ENCODE results near the gene CDC42BPB.

The CDC42BPB gene

GRCh38 chr14:102999227-102999895 lies 58.0 kb downstream of the CDC42BPB start:
- Mint-ChIP-seq H3K9me3 (no peaks in the 10 kb centered on the region), H3K36me3 (ENCODE audit: low read depth) (no peaks in the 10 kb centered on the region), H3K4me3 (no peak overlapping the region), H3K27me3 (ENCODE audit: low read depth) (no peaks in the 10 kb centered on the region), H3K4me1 (ENCODE audit: low read depth) (no peaks in the 10 kb centered on the region), H3K27ac (no peak overlapping the region)

- no peaks in the 10 kb centered on the region for H3K27me3 Mint-ChIP-seq (ENCODE audit: low read depth)
- no peak overlapping the region for H3K27ac Mint-ChIP-seq
- H3K4me1 Mint-ChIP-seq (ENCODE audit: low read depth) = no peaks in the 10 kb centered on the region
- H3K4me3 Mint-ChIP-seq = no peak overlapping the region
- H3K36me3 Mint-ChIP-seq (ENCODE audit: low read depth) = no peaks in the 10 kb centered on the region
- H3K9me3 Mint-ChIP-seq = no peaks in the 10 kb centered on the region
These were observed 59.0 kb downstream of the CDC42BPB start for GRCh38 chr14:102998393-102998792.

DNA sequence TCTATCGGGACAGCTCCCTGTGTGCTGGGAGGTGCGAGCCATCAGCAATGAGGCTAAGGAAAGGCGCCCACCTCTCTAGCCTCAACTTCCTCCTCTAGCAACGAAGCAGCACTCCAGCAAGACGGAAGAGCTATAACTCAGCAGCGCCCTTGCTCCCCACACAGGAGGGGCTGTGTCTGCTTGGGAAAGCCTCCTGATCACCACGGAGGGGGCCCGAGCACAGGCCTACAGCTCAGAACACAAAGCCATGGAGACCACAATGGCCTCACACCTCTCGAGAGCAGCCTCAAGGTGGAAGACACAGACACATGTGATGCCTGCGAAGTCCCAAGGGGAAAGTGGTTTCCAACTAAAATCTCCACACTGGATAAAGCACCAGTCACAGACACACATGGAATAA lies 60.4 kb downstream of the CDC42BPB start:
- Mint-ChIP-seq H3K27ac (no peak overlapping the region), H3K4me3 (no peak overlapping the region), H3K27me3 (ENCODE audit: low read depth) (no peaks in the 10 kb centered on the region), H3K4me1 (ENCODE audit: low read depth) (no peaks in the 10 kb centered on the region), H3K36me3 (ENCODE audit: low read depth) (no peaks in the 10 kb centered on the region), H3K9me3 (no peaks in the 10 kb centered on the region)

DNA sequence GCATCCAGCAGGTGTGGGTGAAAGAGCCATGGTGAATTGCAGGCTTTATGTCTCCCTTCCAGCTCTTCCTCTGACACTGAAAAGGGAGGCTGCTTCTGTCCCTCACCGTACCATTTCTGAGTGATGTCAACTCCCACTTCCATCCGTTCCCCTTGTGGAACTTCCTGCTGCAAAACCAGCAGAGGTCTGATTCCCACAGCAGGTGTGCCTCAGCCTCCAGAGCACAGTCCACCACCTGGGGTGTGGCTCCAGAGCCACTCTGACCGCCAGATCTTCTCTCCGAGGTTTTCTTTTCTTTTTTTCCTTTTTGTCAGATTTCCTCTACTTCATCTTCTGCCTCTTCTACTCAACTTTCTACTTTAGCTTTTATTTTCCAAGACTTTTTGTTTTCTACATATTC lies 62.7 kb downstream of the CDC42BPB start:
- Mint-ChIP-seq H3K27ac (no peak overlapping the region), H3K27me3 (ENCODE audit: low read depth) (no peaks in the 10 kb centered on the region), H3K4me3 (no peak overlapping the region), H3K4me1 (ENCODE audit: low read depth) (no peaks in the 10 kb centered on the region), H3K9me3 (no peaks in the 10 kb centered on the region), H3K36me3 (ENCODE audit: low read depth) (no peaks in the 10 kb centered on the region)

- H3K9me3 Mint-ChIP-seq = peaks cover 9% of the 10 kb centered on the region
- peaks cover under 1% of the 10 kb centered on the region for H3K36me3 Mint-ChIP-seq (ENCODE audit: low read depth)
- H3K27me3 Mint-ChIP-seq (ENCODE audit: low read depth) = no peaks in the 10 kb centered on the region
- H3K4me3 Mint-ChIP-seq = no peak overlapping the region
- no peak overlapping the region for H3K27ac Mint-ChIP-seq
- no peaks in the 10 kb centered on the region for H3K4me1 Mint-ChIP-seq (ENCODE audit: low read depth)
These were observed 63.8 kb downstream of the CDC42BPB start for GRCh38 chr14:102993523-102993922.

DNA sequence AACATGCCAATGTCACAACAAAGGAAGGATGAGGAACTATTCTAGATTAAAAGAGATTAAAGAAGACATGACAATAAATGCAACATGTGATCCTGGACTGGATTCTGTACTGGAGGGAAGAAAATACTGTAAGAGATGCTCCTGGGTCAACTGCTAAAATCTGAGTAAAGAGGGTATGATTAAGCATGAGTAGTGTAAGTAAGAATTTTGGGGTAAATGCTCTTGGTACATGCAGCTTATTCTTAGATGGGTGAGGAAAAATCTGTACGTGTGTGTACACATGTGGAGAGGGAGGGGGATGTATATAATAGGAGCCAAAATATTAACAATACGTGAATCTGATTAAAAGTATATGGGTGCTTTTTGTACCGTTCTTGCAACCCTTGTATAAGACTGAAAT lies 66.0 kb downstream of the CDC42BPB start:
- Mint-ChIP-seq H3K4me3 (no peak overlapping the region), H3K4me1 (ENCODE audit: low read depth) (no peaks in the 10 kb centered on the region), H3K27ac (no peak overlapping the region), H3K9me3 (peaks cover 29% of the 10 kb centered on the region), H3K27me3 (ENCODE audit: low read depth) (no peaks in the 10 kb centered on the region), H3K36me3 (ENCODE audit: low read depth) (peaks cover 9% of the 10 kb centered on the region)

DNA sequence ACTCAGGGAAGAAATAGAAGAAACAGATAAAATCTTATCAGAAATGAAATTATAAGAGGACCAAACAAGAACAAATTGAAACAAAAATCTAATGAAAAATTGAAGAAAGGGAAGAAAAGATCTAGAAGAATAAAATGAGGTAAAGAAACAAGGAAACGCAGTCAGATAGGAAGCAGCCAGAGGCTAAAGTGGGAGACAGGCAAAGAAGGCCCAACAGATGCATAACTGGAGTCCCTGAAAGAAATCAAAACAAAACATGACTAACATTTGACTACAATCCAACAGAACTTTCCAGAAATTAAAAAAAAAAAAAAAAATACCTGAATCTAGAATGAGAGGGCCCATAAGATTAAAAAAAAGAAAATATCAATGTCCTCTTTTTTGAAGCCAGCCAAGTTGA lies 69.3 kb downstream of the CDC42BPB start:
- Mint-ChIP-seq H3K36me3 (ENCODE audit: low read depth) (peaks cover 9% of the 10 kb centered on the region), H3K27ac (no peak overlapping the region), H3K9me3 (peaks cover 32% of the 10 kb centered on the region), H3K4me1 (ENCODE audit: low read depth) (no peaks in the 10 kb centered on the region), H3K27me3 (ENCODE audit: low read depth) (no peaks in the 10 kb centered on the region), H3K4me3 (no peak overlapping the region)

DNA sequence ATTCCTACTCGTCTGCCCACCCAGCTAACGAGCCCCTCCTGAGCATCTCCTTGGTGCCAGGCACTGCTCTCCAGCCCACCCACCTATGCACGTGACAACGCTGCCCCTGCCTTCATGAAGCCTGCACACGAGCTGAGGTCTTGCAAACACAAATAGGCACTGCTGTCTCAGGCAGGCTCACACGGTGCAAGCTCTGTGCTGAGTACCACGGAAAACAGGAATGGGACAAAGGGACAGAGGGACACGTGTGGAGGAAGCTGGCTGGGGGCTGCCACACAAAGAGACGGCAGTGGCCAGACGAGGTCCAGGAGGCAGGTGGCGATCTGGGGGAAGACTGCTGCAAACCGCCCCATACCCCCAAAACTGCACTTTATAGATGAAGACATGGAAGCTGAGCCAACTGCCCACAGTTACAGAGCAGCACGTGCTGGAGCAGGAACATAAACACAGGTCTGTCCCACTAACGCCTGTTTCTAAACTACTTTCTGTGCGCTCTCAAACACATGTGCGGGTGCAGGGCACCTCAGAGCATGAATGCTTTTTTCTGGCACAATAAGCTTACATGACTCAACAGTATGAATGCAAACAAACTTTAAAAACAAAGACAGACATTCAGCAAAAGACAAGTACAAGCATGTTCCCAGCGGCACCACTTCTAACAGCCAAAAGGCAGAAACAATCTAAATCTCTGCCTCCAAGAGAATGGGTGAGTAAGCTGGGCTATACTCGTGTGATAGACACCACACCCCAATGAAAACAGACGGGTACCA lies 70.4 kb downstream of the CDC42BPB start:
- peaks cover 32% of the 10 kb centered on the region for H3K9me3 Mint-ChIP-seq
- no peak overlapping the region for H3K27ac Mint-ChIP-seq
- no peak overlapping the region for H3K4me3 Mint-ChIP-seq
- H3K4me1 Mint-ChIP-seq (ENCODE audit: low read depth) = no peaks in the 10 kb centered on the region
- H3K36me3 Mint-ChIP-seq (ENCODE audit: low read depth) = peaks cover 9% of the 10 kb centered on the region
- H3K27me3 Mint-ChIP-seq (ENCODE audit: low read depth) = no peaks in the 10 kb centered on the region

DNA sequence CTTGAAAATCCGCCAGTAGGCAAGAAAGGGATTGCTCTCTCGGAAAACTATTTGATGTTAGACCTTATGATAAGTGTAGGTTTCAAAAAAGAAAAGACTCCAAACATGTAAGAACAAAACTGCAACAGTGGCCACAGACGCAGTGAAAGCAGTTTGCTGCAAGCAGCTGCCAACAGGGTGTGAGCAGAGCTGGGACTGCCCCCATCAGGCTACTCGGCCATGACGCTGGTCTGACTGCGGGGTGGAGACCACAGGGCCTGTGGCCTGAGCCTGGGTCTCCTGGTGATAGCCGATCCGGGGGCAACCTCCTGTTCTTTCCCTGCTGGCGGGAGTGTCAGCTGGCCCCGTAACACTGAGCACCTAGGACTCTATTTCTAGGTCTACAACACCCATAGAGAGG lies 71.7 kb downstream of the CDC42BPB start:
- H3K27ac Mint-ChIP-seq = no peak overlapping the region
- H3K27me3 Mint-ChIP-seq (ENCODE audit: low read depth) = no peaks in the 10 kb centered on the region
- H3K36me3 Mint-ChIP-seq (ENCODE audit: low read depth) = peaks cover 9% of the 10 kb centered on the region
- no peak overlapping the region for H3K4me3 Mint-ChIP-seq
- peaks cover 32% of the 10 kb centered on the region for H3K9me3 Mint-ChIP-seq
- H3K4me1 Mint-ChIP-seq (ENCODE audit: low read depth) = no peaks in the 10 kb centered on the region

DNA sequence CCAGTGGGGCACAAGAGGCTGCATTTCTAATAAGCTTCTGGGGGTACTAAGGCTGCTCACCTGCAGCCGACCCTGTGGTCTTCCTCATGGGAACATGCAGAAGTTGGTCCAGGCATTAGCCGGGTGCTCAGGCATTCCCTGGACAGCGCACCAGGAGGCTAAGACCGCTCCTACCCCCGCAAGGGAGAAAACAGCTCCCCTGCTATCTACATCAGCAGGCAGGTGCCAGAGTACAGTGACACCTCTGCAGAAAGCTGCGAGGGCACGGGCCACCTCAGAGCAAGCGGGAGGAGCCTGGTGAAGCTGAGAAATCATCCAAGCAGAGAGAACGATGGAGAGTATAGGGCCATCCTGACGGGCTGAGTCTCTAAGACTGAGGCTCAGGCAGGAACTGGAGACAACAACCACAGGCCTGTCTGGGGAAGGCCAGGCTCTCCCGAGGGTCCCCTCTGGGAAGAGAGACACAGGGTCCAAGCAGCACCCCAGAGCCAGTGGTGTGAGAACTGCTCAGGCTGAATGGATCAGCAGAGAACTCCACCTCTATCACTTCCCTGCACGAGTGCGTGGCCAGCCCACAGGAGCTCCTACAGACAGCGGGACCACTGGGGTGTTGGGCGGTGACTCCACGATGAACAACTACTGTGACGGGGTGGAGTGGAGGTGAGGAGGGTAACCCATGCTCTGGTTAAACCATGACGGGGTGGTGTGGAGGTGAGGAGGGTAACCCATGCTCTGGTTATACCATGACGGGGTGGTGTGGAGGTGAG lies 72.8 kb downstream of the CDC42BPB start:
- H3K36me3 Mint-ChIP-seq (ENCODE audit: low read depth) = peaks cover 9% of the 10 kb centered on the region
- H3K9me3 Mint-ChIP-seq = peaks cover 32% of the 10 kb centered on the region
- no peaks in the 10 kb centered on the region for H3K27me3 Mint-ChIP-seq (ENCODE audit: low read depth)
- no peak overlapping the region for H3K4me3 Mint-ChIP-seq
- no peak overlapping the region for H3K27ac Mint-ChIP-seq
- no peaks in the 10 kb centered on the region for H3K4me1 Mint-ChIP-seq (ENCODE audit: low read depth)

DNA sequence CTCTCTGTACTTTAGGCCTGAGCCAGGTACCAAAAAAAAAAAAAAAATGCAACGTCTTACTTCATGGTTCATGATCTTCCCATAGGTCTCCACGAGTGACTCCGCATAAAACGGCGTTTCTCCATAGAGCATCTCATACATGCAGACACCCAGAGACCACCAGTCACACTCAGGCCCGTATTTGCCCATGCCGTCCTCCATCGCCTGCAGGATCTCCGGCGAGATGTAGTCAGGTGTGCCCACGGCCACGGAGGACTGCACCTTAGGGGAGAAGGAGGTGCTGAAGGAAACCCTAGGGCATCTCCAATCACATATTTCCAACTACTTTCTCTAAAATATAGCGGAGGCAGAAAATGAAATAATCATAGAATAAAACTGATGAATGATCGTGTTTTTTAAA lies 73.9 kb downstream of the CDC42BPB start:
- peaks cover 8% of the 10 kb centered on the region for H3K36me3 Mint-ChIP-seq (ENCODE audit: low read depth)
- H3K27me3 Mint-ChIP-seq (ENCODE audit: low read depth) = no peaks in the 10 kb centered on the region
- peaks cover 23% of the 10 kb centered on the region for H3K9me3 Mint-ChIP-seq
- H3K4me3 Mint-ChIP-seq = no peak overlapping the region
- no peak overlapping the region for H3K27ac Mint-ChIP-seq
- no peaks in the 10 kb centered on the region for H3K4me1 Mint-ChIP-seq (ENCODE audit: low read depth)

DNA sequence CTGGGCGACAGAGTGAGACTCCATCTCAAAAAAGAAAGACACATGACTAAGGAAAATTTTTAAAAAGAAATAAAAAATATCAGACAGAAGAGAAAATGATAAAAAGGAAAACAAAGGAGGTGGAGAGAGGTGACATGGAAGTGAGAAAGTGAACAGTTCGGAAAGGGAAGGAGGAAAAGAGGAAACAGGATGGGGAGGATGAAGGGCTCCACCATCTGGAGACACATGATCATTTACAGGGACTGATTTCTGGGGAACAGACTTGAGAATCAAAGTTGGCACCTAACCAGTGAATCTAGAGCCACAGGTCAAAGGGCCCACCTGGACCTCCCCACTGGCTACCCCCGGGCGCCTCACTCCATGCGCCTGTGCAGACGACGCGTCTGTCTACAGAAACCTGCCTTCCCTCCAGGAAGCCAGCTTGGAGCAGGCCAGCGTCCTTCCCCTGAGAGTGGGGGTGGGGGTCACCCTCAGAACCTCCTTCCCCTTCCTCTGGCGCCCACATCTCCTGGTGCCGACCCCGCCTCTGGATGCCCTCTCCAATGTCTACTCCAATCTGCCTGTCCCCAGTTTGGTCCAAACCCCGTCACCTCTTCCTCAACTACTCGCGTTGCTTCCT lies 74.4 kb downstream of the CDC42BPB start:
- Mint-ChIP-seq H3K9me3 (peaks cover 17% of the 10 kb centered on the region), H3K27ac (no peak overlapping the region), H3K4me3 (no peak overlapping the region), H3K36me3 (ENCODE audit: low read depth) (peaks cover 4% of the 10 kb centered on the region), H3K4me1 (ENCODE audit: low read depth) (no peaks in the 10 kb centered on the region), H3K27me3 (ENCODE audit: low read depth) (no peaks in the 10 kb centered on the region)

GRCh38 chr14:102980409-102980810 lies 76.9 kb downstream of the CDC42BPB start:
- Mint-ChIP-seq H3K4me1 (ENCODE audit: low read depth) (no peaks in the 10 kb centered on the region), H3K9me3 (no peaks in the 10 kb centered on the region), H3K27me3 (ENCODE audit: low read depth) (no peaks in the 10 kb centered on the region), H3K27ac (no peak overlapping the region), H3K4me3 (no peak overlapping the region), H3K36me3 (ENCODE audit: low read depth) (no peaks in the 10 kb centered on the region)

DNA sequence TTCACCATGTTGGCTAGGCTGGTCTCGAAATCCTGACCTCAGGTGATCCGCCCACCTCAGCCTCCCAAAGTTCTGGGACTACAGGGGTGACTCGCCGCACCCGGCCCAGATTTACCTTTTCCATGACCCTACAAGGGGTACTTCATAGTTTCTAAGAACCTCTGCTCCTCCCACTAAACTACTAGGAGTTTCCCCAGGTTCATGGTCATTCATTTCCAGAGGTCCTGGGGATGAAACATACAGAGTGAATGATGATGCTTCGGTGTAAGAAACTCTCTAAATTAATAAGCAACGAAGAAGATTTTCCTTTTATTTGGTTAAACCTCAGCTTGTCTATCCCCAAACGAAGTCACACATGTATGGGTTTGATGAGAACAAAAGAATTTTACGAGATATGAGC lies 77.9 kb downstream of the CDC42BPB start:
- Mint-ChIP-seq H3K9me3 (no peaks in the 10 kb centered on the region), H3K27me3 (ENCODE audit: low read depth) (no peaks in the 10 kb centered on the region)

More for the DNA sequence above, 77.9 kb downstream of the CDC42BPB start:
- Mint-ChIP-seq H3K4me1 (ENCODE audit: low read depth) (no peaks in the 10 kb centered on the region), H3K4me3 (no peak overlapping the region), H3K36me3 (ENCODE audit: low read depth) (no peaks in the 10 kb centered on the region), H3K27ac (no peak overlapping the region)
